ENCODE data around the gene MFSD11.

DNA sequence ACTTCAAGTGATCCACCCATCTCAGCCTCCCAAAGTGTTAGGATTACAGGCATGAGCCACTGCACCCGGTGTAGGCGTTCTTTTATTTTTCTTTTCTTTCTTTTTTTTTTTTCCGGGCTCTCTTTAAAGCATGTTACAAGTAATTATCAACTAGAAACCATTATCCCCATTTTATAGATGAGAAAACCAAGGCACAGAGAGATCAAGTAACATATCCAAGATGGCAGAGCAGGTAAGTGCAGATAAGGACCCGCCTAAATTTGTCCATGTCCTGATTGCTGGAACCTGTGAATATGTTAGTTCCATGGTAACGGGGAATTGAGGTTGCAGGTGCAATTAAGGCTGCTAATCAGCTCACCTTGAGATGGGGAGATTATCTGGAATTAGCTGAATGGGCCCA lies 54.4 kb downstream of the MFSD11 start:
- TF ChIP-seq, protein P1, sequence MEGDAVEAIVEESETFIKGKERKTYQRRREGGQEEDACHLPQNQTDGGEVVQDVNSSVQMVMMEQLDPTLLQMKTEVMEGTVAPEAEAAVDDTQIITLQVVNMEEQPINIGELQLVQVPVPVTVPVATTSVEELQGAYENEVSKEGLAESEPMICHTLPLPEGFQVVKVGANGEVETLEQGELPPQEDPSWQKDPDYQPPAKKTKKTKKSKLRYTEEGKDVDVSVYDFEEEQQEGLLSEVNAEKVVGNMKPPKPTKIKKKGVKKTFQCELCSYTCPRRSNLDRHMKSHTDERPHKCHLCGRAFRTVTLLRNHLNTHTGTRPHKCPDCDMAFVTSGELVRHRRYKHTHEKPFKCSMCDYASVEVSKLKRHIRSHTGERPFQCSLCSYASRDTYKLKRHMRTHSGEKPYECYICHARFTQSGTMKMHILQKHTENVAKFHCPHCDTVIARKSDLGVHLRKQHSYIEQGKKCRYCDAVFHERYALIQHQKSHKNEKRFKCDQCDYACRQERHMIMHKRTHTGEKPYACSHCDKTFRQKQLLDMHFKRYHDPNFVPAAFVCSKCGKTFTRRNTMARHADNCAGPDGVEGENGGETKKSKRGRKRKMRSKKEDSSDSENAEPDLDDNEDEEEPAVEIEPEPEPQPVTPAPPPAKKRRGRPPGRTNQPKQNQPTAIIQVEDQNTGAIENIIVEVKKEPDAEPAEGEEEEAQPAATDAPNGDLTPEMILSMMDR (IDR thresholded peaks at IDR 0.05), result no peak
- TF ChIP-seq POLR2A (IDR thresholded peaks at IDR 0.05), result no peak
